Coronary artery (tissue), 2 donors: ENCODE results near the gene PTOV1.
"Not testable (repeated sequence)": the region's sequence is repeated elsewhere in the genome, so short reads cannot be mapped to it uniquely, and the experiment has no call there.

Experiments
- DNase-seq: peaks from one replicate; pipeline ENCODE4 v3.0.0-alpha.2; 2017; ENCODE audit warnings: low spot score
- H3K27ac ChIP-seq, 2 donors: fragments of 200-600 bp; sonication (generic); one replicate each; pipeline ENCODE4 v1.5.1; 2016 to 2019
- H3K4me3 ChIP-seq: fragments of 200-600 bp; sonication (generic); 2 replicates; pipeline ENCODE4 v1.5.1; 2016; ENCODE audit warnings: mild to moderate bottlenecking, moderate library complexity
- CTCF ChIP-seq: fragments of 200-600 bp; sonication (generic); IDR thresholded peaks from one replicate; pipeline ENCODE4 v1.5.1; 2019; ENCODE audit warnings: antibody characterized with exemption

PTOV1 gene

GRCh38 chr19:49818649-49819370, 32.1 kb upstream of the PTOV1 start:
- H3K4me3 ChIP-seq: peak overlapping the region; percentile 92
- no peak for DNase-seq
- peak overlapping the region; percentile 92 to 96 for H3K27ac ChIP-seq
- no peak for TF ChIP-seq CTCF

GRCh38 chr19:49819452-49820115, 31.4 kb upstream of the PTOV1 start:
- DNase-seq, H3K27ac ChIP-seq: not testable (repeated sequence)
- H3K4me3 ChIP-seq: peak overlapping the region; percentile 92

GRCh38 chr19:49820125-49820524, 30.8 kb upstream of the PTOV1 start:
- Histone ChIP-seq H3K4me3 (no peak overlapping the region), H3K27ac (no peak overlapping the region)
- DNase-seq: no peak
- no peak for TF ChIP-seq CTCF

- TF ChIP-seq CTCF: no peak
- H3K4me3 ChIP-seq: no peak overlapping the region
Measured at GRCh38 chr19:49823472-49823871, 27.5 kb upstream of the PTOV1 start.

GRCh38 chr19:49824662-49825061, 26.3 kb upstream of the PTOV1 start:
- DNase-seq: no peak
- no peak overlapping the region for H3K27ac ChIP-seq
- no peak for TF ChIP-seq CTCF
- H3K4me3 ChIP-seq: no peak overlapping the region

More at GRCh38 chr19:49823472-49823871, 27.5 kb upstream of the PTOV1 start:
- no peak for DNase-seq
- H3K27ac ChIP-seq: no peak overlapping the region

GRCh38 chr19:49827034-49827433, 23.9 kb upstream of the PTOV1 start:
- no peak for TF ChIP-seq CTCF
- no peak overlapping the region for H3K4me3 ChIP-seq
- no peak overlapping the region for H3K27ac ChIP-seq
- no peak for DNase-seq

- no peak for TF ChIP-seq CTCF
Measured at GRCh38 chr19:49829200-49829599, 21.8 kb upstream of the PTOV1 start.

More at GRCh38 chr19:49829200-49829599, 21.8 kb upstream of the PTOV1 start:
- no peak overlapping the region for H3K4me3 ChIP-seq
- no peak for DNase-seq
- H3K27ac ChIP-seq: no peak overlapping the region
